Parathyroid adenoma (tissue), 2 donors: Measurements from ENCODE around the gene DOLK.

Source experiments
- H2AFZ ChIP-seq: fragments of 300-600 bp; sonication (generic); one replicate; pipeline ENCODE4 v1.7.0; 2017; ENCODE audit warnings: antibody characterized with exemption, mild to moderate bottlenecking
- H3K27ac ChIP-seq: fragments of 300-600 bp; sonication (generic); one replicate; pipeline ENCODE4 v1.7.0; 2017
- H3K27me3 ChIP-seq: fragments of 300-600 bp; sonication (generic); one replicate; pipeline ENCODE4 v1.7.0; 2017; ENCODE audit warnings: low read length; ENCODE audit not compliant: control insufficient read depth, insufficient read depth
- H3K36me3 ChIP-seq: fragments of 300-600 bp; sonication (generic); one replicate; pipeline ENCODE4 v1.7.0; 2017; ENCODE audit warnings: low read length; ENCODE audit not compliant: control insufficient read depth, insufficient read depth
- H3K4me1 ChIP-seq: fragments of 300-600 bp; sonication (generic); one replicate; pipeline ENCODE4 v1.7.0; 2017; ENCODE audit warnings: control low read depth
- H3K4me2 ChIP-seq: fragments of 300-600 bp; sonication (generic); one replicate; pipeline ENCODE4 v1.7.0; 2017; ENCODE audit warnings: low read length
- H3K4me3 ChIP-seq: fragments of 300-600 bp; sonication (generic); one replicate; pipeline ENCODE4 v1.7.0; 2017; ENCODE audit warnings: low read depth, low read length
- H3K79me2 ChIP-seq: fragments of 300-600 bp; sonication (generic); one replicate; pipeline ENCODE4 v1.7.0; 2017; ENCODE audit warnings: control low read depth
- H3K9ac ChIP-seq: fragments of 300-600 bp; sonication (generic); one replicate; pipeline ENCODE4 v1.7.0; 2017; ENCODE audit warnings: mild to moderate bottlenecking
- H3K9me3 ChIP-seq: fragments of 300-600 bp; sonication (generic); one replicate; pipeline ENCODE4 v1.7.0; 2017; ENCODE audit warnings: low read length; ENCODE audit not compliant: control insufficient read depth
- CTCF ChIP-seq: fragments of 300-600 bp; sonication (generic); IDR thresholded peaks from one replicate; pipeline ENCODE4 v1.7.0; 2017; ENCODE audit warnings: antibody characterized with exemption, mild to moderate bottlenecking
- donor health status: primary hyperparathyroidism.

The DOLK gene

DNA sequence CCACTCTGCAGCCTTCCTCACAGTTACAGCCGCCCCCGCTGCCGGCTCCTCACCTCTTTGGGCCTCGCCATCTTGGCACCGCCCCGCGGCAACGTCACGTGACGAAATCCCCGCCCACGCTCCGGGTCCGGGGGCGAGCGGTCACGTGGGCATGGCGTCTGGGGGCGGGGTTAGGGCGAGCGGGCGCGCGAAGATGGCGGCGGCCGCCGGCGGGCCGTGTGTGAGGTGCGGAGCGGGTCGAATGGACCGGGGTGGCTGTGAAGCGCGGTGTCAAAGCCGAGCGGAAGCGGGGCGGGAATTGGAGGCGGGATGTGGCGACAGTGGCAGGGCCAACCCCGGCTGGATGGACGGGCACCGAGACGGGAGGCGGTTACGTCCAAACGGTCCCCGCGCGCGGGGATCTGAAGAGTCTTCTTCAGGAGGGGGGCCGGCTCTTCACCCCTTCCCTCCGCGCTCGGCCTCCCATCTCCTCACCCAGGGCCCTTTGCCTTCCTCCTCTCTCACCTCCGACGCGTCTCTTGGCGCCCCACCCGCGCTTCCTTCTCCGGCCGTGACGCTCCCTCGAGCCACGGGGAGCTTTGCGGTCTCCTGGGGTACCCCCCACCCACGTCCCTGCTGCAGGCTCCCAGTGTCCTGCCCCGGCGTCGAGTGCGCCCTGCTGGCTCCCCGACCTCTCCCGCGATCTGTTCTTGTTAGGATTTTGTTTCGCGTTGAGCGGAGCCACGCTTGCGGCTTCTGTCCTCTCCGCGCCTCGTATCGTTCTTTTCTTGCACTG is at the start of gene DOLK, which contains the start of gene NUP188:
DOLK (minus strand) TSS at position 77 of the 775 bp plus-strand sequence. CDS start 300 bp downstream, outside the sequence.
NUP188 (plus strand) TSS at position 173 of the 775 bp plus-strand sequence; CDS start at position 194, 21 bp downstream.
- Histone ChIP-seq H3K27me3 (no peaks in the 10 kb centered on the region), H3K79me2 (no peaks in the 10 kb centered on the region), H3K4me1 (no peaks in the 10 kb centered on the region), H3K9ac (no peak within 1 kb of the TSS), H3K4me2 (peak within 1 kb of the TSS; percentile 89), H3K36me3 (no peaks in the 10 kb centered on the region), H3K9me3 (no peaks in the 10 kb centered on the region), H3K4me3 (peak within 1 kb of the TSS; percentile 73), H3K27ac (peak within 1 kb of the TSS; percentile 74), H2AFZ (peak within 1 kb of the TSS; percentile 95)
- no peak for TF ChIP-seq CTCF

GRCh38 chr9:128995791-128996190 is 48.4 kb upstream of the DOLK start:
- Histone ChIP-seq H3K79me2 (no peaks in the 10 kb centered on the region), H3K9ac (no peak overlapping the region), H3K27ac (no peak overlapping the region), H3K27me3 (no peaks in the 10 kb centered on the region), H2AFZ (no peak overlapping the region), H3K4me2 (no peak overlapping the region), H3K9me3 (no peaks in the 10 kb centered on the region), H3K36me3 (no peaks in the 10 kb centered on the region), H3K4me1 (no peaks in the 10 kb centered on the region), H3K4me3 (no peak overlapping the region)
- no peak for TF ChIP-seq CTCF

DNA sequence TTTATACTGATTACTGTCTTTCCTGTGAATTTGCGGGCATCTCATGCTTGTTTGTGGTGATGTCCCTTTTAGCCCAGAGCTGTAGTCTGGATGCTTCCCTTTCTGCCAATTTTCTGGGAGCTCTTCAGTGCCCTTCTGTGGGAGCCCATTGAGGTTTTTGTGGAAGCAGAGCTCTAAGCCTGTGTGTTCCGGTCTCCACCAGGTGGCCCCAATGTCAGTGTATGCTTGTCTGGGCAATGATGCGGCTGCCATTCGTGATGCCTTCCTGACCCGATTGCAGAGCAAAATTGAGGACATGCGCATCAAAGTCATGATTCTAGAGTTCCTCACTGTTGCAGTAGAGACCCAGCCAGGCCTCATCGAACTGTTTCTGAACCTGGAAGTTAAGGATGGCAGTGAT is 45.6 kb upstream of the DOLK start:
- H3K9ac ChIP-seq, result no peak overlapping the region
- H2AFZ ChIP-seq, result no peak overlapping the region
- no peak overlapping the region for H3K27ac ChIP-seq
- H3K27me3 ChIP-seq, result no peaks in the 10 kb centered on the region
- no peaks in the 10 kb centered on the region for H3K79me2 ChIP-seq
- H3K9me3 ChIP-seq, result no peaks in the 10 kb centered on the region
- H3K4me2 ChIP-seq, result no peak overlapping the region
- no peaks in the 10 kb centered on the region for H3K36me3 ChIP-seq
- H3K4me3 ChIP-seq, result no peak overlapping the region
- TF ChIP-seq CTCF, result peak; percentile 34
- no peaks in the 10 kb centered on the region for H3K4me1 ChIP-seq

GRCh38 chr9:128987805-128988204 is 40.4 kb upstream of the DOLK start:
- H3K4me3 ChIP-seq, result no peak overlapping the region

More at GRCh38 chr9:128987805-128988204, 40.4 kb upstream of the DOLK start:
- Histone ChIP-seq H3K9ac (no peak overlapping the region), H3K27ac (no peak overlapping the region), H2AFZ (no peak overlapping the region), H3K9me3 (no peaks in the 10 kb centered on the region), H3K79me2 (no peaks in the 10 kb centered on the region), H3K27me3 (no peaks in the 10 kb centered on the region), H3K4me2 (no peak overlapping the region), H3K4me1 (no peaks in the 10 kb centered on the region), H3K36me3 (no peaks in the 10 kb centered on the region)
- no peak for TF ChIP-seq CTCF
